Breast epithelium (tissue), 3 donors: ENCODE measurements around the gene ASIP.

Experiments
- POLR2A ChIP-seq: fragments of 450-650 bp; IDR thresholded peaks from one replicate; pipeline ENCODE4 v1.6.1; 2016; ENCODE audit warnings: antibody characterized with exemption, mild to moderate bottlenecking, moderate library complexity
- TF ChIP-seq, protein P1 (sequence below), 3 donors: fragments of 450-650 bp; IDR thresholded peaks; one replicate each; pipeline ENCODE4 v1.5.1; 2016 to 2017; ENCODE audit warnings: antibody characterized with exemption in 3 of 3, mild to moderate bottlenecking in 3 of 3, moderate library complexity in 3 of 3

DNA sequence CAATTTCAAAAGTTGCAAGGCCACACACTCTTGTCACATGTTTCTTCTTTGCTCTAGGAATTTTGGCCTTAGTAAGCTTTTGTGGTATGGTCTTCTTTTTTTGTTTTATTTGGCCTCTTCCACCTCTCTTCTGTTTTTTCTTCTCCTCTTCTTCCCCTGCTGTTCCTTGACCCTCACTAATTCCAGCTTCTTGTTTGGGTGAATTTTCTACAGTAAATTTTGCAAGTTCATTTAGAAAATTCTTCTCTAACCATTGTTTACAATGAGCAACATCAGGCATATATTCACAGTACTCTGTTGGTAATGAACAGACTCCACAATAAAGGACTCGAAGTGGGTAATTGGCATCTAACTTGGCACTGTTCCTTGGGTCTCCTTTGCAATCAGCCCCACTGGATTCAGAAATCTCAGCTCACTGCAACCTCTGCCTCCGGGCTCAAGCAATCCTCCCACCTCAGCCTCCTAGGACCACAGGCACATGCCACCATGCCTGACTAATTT is 5.0 kb downstream of the ASIP start:
- no peak for TF ChIP-seq POLR2A
- TF ChIP-seq, protein P1, sequence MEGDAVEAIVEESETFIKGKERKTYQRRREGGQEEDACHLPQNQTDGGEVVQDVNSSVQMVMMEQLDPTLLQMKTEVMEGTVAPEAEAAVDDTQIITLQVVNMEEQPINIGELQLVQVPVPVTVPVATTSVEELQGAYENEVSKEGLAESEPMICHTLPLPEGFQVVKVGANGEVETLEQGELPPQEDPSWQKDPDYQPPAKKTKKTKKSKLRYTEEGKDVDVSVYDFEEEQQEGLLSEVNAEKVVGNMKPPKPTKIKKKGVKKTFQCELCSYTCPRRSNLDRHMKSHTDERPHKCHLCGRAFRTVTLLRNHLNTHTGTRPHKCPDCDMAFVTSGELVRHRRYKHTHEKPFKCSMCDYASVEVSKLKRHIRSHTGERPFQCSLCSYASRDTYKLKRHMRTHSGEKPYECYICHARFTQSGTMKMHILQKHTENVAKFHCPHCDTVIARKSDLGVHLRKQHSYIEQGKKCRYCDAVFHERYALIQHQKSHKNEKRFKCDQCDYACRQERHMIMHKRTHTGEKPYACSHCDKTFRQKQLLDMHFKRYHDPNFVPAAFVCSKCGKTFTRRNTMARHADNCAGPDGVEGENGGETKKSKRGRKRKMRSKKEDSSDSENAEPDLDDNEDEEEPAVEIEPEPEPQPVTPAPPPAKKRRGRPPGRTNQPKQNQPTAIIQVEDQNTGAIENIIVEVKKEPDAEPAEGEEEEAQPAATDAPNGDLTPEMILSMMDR (IDR thresholded peaks at IDR 0.05): no peak
